Measurements from ENCODE around the gene HBZ. TPM values are rescaled to one million over a fixed set of nuclear protein-coding genes. Genes with fewer than 3 reads are reported as not detected.
A peak's percentile ranks its signal among the peaks of the same experiment; 100 is the strongest.
"Not testable (repeated sequence)": the region's sequence is repeated elsewhere in the genome, so short reads cannot be mapped to it uniquely, and the experiment has no call there.

The HBZ gene
- total and polyA plus RNA-seq, 8 donors: 0.52 to 8.7 (median 4.2) TPM; not detected in 2

DNA sequence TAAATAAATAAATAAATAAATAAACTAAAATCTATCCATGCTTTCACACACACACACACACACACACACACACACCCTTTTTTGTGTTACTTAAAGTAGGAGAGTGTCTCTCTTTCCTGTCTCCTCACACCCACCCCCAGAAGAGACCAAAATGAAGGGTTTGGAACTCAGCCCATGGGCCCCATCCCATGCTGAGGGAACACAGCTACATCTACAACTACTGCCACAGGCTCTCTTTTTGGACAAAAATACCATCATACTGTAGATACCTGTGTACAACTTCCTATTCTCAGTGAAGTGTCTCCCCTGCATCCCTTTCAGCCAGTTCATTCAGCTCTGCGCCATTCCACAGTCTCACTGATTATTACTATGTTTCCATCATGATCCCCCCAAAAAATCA is 18.3 kb downstream of the HBZ start:
- no peak for DNase-seq
- H3K4me1 ChIP-seq: peaks cover 2 to 12% of the 10 kb centered on the region in 2 donors
- intact Hi-C loops (cut with DNase I): no loop called here
- no peak for TF ChIP-seq CTCF (IDR thresholded peaks at IDR 0.05)
- peaks cover 57 to 91% of the 10 kb centered on the region in 2 donors for H3K27me3 ChIP-seq
- H3K27ac ChIP-seq: no peak overlapping the region
- ATAC-seq: no peak
- no peaks in the 10 kb centered on the region for H3K9me3 ChIP-seq
- H3K4me3 ChIP-seq: no peak overlapping the region
- no peaks in the 10 kb centered on the region for H3K36me3 ChIP-seq

DNA sequence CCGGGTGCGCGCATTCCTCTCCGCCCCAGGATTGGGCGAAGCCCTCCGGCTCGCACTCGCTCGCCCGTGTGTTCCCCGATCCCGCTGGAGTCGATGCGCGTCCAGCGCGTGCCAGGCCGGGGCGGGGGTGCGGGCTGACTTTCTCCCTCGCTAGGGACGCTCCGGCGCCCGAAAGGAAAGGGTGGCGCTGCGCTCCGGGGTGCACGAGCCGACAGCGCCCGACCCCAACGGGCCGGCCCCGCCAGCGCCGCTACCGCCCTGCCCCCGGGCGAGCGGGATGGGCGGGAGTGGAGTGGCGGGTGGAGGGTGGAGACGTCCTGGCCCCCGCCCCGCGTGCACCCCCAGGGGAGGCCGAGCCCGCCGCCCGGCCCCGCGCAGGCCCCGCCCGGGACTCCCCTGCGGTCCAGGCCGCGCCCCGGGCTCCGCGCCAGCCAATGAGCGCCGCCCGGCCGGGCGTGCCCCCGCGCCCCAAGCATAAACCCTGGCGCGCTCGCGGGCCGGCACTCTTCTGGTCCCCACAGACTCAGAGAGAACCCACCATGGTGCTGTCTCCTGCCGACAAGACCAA is 20.0 kb downstream of the HBZ start, which contains the start of gene HBA2:
TSS of gene HBA2 (plus strand) at position 503 of the 568 bp plus-strand sequence. CDS start at position 540, 37 bp downstream.
- H3K4me3 ChIP-seq; H3K36me3 ChIP-seq; H3K27ac ChIP-seq; DNase-seq; intact Hi-C loops (cut with DNase I); H3K4me1 ChIP-seq; H3K9me3 ChIP-seq; ATAC-seq: not testable (repeated sequence)
- peaks cover 43 to 86% of the 10 kb centered on the region in 2 donors for H3K27me3 ChIP-seq

DNA sequence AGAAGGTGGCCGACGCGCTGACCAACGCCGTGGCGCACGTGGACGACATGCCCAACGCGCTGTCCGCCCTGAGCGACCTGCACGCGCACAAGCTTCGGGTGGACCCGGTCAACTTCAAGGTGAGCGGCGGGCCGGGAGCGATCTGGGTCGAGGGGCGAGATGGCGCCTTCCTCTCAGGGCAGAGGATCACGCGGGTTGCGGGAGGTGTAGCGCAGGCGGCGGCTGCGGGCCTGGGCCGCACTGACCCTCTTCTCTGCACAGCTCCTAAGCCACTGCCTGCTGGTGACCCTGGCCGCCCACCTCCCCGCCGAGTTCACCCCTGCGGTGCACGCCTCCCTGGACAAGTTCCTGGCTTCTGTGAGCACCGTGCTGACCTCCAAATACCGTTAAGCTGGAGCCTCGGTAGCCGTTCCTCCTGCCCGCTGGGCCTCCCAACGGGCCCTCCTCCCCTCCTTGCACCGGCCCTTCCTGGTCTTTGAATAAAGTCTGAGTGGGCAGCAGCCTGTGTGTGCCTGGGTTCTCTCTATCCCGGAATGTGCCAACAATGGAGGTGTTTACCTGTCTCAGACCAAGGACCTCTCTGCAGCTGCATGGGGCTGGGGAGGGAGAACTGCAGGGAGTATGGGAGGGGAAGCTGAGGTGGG is 20.9 kb downstream of the HBZ start:
- H3K27me3 ChIP-seq: peaks cover 43 to 86% of the 10 kb centered on the region in 2 donors
- intact Hi-C loops (cut with DNase I): not testable (repeated sequence)

GRCh38 chr16:173928-174769 is 21.7 kb downstream of the HBZ start:
- H3K4me1 ChIP-seq; H3K4me3 ChIP-seq; DNase-seq; H3K27ac ChIP-seq; H3K36me3 ChIP-seq; intact Hi-C loops (cut with DNase I); H3K9me3 ChIP-seq: not testable (repeated sequence)
- ATAC-seq: peak; percentile 22
- H3K27me3 ChIP-seq: peaks cover 49 to 86% of the 10 kb centered on the region in 2 donors

More for the DNA sequence above, 20.9 kb downstream of the HBZ start:
- ATAC-seq, H3K27ac ChIP-seq, H3K36me3 ChIP-seq, H3K4me1 ChIP-seq, H3K4me3 ChIP-seq, H3K9me3 ChIP-seq, DNase-seq: not testable (repeated sequence)

DNA sequence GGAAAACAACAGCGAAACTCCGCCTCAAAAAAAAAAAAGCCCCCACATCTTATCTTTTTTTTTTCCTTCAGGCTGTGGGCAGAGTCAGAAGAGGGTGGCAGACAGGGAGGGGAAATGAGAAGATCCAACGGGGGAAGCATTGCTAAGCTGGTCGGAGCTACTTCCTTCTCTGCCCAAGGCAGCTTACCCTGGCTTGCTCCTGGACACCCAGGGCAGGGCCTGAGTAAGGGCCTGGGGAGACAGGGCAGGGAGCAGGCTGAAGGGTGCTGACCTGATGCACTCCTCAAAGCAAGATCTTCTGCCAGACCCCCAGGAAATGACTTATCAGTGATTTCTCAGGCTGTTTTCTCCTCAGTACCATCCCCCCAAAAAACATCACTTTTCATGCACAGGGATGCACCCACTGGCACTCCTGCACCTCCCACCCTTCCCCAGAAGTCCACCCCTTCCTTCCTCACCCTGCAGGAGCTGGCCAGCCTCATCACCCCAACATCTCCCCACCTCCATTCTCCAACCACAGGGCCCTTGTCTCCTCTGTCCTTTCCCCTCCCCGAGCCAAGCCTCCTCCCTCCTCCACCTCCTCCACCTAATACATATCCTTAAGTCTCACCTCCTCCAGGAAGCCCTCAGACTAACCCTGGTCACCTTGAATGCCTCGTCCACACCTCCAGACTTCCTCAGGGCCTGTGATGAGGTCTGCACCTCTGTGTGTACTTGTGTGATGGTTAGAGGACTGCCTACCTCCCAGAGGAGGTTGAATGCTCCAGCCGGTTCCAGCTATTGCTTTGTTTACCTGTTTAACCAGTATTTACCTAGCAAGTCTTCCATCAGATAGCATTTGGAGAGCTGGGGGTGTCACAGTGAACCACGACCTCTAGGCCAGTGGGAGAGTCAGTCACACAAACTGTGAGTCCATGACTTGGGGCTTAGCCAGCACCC is 22.8 kb downstream of the HBZ start:
- intact Hi-C loops (cut with DNase I): no loop called here
- H3K4me3 ChIP-seq: no peak overlapping the region
- no peak overlapping the region for H3K27ac ChIP-seq
- peaks cover 0 to 4% of the 10 kb centered on the region in 2 donors for H3K4me1 ChIP-seq
- no peak for TF ChIP-seq CTCF (IDR thresholded peaks at IDR 0.05)
- no peaks in the 10 kb centered on the region for H3K36me3 ChIP-seq
- DNase-seq (no peak), ATAC-seq (no peak)
- H3K27me3 ChIP-seq: peaks cover 59 to 86% of the 10 kb centered on the region in 2 donors
- H3K9me3 ChIP-seq: no peaks in the 10 kb centered on the region

DNA sequence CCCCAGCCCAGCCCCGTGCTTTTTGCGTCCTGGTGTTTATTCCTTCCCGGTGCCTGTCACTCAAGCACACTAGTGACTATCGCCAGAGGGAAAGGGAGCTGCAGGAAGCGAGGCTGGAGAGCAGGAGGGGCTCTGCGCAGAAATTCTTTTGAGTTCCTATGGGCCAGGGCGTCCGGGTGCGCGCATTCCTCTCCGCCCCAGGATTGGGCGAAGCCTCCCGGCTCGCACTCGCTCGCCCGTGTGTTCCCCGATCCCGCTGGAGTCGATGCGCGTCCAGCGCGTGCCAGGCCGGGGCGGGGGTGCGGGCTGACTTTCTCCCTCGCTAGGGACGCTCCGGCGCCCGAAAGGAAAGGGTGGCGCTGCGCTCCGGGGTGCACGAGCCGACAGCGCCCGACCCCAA is 23.6 kb downstream of the HBZ start:
- H3K36me3 ChIP-seq; H3K4me3 ChIP-seq; intact Hi-C loops (cut with DNase I); H3K9me3 ChIP-seq; DNase-seq; H3K27ac ChIP-seq; ATAC-seq: not testable (repeated sequence)
- H3K27me3 ChIP-seq: peaks cover 62 to 86% of the 10 kb centered on the region in 2 donors
- H3K4me1 ChIP-seq: peaks cover 7 to 11% of the 10 kb centered on the region in 2 donors

DNA sequence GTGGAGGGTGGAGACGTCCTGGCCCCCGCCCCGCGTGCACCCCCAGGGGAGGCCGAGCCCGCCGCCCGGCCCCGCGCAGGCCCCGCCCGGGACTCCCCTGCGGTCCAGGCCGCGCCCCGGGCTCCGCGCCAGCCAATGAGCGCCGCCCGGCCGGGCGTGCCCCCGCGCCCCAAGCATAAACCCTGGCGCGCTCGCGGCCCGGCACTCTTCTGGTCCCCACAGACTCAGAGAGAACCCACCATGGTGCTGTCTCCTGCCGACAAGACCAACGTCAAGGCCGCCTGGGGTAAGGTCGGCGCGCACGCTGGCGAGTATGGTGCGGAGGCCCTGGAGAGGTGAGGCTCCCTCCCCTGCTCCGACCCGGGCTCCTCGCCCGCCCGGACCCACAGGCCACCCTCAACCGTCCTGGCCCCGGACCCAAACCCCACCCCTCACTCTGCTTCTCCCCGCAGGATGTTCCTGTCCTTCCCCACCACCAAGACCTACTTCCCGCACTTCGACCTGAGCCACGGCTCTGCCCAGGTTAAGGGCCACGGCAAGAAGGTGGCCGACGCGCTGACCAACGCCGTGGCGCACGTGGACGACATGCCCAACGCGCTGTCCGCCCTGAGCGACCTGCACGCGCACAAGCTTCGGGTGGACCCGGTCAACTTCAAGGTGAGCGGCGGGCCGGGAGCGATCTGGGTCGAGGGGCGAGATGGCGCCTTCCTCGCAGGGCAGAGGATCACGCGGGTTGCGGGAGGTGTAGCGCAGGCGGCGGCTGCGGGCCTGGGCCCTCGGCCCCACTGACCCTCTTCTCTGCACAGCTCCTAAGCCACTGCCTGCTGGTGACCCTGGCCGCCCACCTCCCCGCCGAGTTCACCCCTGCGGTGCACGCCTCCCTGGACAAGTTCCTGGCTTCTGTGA is 24.3 kb downstream of the HBZ start, which contains the start of gene HBA1:
TSS of gene HBA1 (plus strand) at position 204 of the 906 bp plus-strand sequence. CDS start at position 241, 37 bp downstream.
- Histone ChIP-seq H3K4me1 (peaks cover 13 to 18% of the 10 kb centered on the region in 2 donors), H3K27me3 (peaks cover 56 to 85% of the 10 kb centered on the region in 2 donors)
- intact Hi-C loops (cut with DNase I); H3K27ac ChIP-seq; ATAC-seq; H3K9me3 ChIP-seq; DNase-seq; H3K36me3 ChIP-seq; H3K4me3 ChIP-seq: not testable (repeated sequence)
